ENCODE data around the gene ZNF536.

- no peak for TF ChIP-seq CTCF (IDR thresholded peaks at IDR 0.05)
- TF ChIP-seq POLR2A (IDR thresholded peaks at IDR 0.05), result no peak
- TF ChIP-seq POLR2AphosphoS5 (IDR thresholded peaks at IDR 0.05), result no peak
- no peak for TF ChIP-seq EP300 (IDR thresholded peaks at IDR 0.05)
Observed at GRCh38 chr19:30584090-30584489, 211.9 kb downstream of the ZNF536 start.
